ENCODE data around the gene GCSAML. TPM values are rescaled to one million over a fixed set of nuclear protein-coding genes. Genes with fewer than 3 reads are reported as not detected.

Gene GCSAML
- total and polyA plus RNA-seq, 2 of the 4 experiments (the other 2 are of a cell fraction) = not detected

DNA sequence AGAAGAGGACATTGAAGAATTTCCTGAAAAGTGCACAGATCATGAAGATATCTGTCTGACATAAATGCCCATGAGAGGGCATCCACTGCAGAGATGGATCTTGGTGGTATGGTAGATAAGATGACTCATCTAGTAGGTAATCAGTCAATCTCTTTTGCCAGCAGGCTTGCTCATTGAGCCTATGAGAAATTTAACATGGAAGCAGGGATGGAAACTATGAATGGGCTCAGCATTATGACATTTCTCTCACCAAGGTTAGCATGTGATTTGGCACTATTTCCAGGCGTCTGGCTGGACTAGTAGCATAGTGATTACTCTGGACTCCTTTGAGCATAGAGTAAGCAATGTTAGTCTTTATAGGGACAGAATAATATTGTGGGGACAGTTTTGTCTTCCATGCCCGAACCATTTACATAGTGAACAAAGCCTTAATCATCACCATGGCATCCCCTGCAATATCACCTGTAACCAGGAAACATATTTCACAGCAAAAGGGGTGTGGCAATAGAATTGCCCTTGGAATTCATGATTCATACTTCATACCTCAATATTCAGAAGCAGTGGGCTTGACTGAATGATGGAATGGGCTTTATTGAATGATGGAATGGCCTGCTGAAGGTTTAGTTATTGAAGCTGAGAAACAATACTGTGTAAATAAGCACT, 20.0 kb upstream of the GCSAML start:
- TF ChIP-seq, protein P1, sequence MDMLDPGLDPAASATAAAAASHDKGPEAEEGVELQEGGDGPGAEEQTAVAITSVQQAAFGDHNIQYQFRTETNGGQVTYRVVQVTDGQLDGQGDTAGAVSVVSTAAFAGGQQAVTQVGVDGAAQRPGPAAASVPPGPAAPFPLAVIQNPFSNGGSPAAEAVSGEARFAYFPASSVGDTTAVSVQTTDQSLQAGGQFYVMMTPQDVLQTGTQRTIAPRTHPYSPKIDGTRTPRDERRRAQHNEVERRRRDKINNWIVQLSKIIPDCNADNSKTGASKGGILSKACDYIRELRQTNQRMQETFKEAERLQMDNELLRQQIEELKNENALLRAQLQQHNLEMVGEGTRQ (IDR thresholded peaks at IDR 0.05; ENCODE audit: low read depth, low read length) = no peak
- TF ChIP-seq, protein P2, sequence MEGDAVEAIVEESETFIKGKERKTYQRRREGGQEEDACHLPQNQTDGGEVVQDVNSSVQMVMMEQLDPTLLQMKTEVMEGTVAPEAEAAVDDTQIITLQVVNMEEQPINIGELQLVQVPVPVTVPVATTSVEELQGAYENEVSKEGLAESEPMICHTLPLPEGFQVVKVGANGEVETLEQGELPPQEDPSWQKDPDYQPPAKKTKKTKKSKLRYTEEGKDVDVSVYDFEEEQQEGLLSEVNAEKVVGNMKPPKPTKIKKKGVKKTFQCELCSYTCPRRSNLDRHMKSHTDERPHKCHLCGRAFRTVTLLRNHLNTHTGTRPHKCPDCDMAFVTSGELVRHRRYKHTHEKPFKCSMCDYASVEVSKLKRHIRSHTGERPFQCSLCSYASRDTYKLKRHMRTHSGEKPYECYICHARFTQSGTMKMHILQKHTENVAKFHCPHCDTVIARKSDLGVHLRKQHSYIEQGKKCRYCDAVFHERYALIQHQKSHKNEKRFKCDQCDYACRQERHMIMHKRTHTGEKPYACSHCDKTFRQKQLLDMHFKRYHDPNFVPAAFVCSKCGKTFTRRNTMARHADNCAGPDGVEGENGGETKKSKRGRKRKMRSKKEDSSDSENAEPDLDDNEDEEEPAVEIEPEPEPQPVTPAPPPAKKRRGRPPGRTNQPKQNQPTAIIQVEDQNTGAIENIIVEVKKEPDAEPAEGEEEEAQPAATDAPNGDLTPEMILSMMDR (conservative IDR thresholded peaks at IDR 0.05; ENCODE audit: low read depth, low read length) = no peak
- no peak for TF ChIP-seq CEBPB (IDR thresholded peaks at IDR 0.05; ENCODE audit: low read depth, low read length)
- TF ChIP-seq MAZ (IDR thresholded peaks at IDR 0.05; ENCODE audit: borderline replicate concordance, low read depth, low read length) = no peak
- Histone ChIP-seq H2BK120ac (ENCODE audit: low read depth, low read length) (no peak overlapping the region), H2AK5ac (ENCODE audit: low read depth, low read length) (no peak overlapping the region), H3K56ac (ENCODE audit: extremely low read depth, insufficient read depth, low read length) (no peak overlapping the region), H3K4me3 (ENCODE audit: insufficient read depth, low read depth, low read length) (no peak overlapping the region), H3K9ac (ENCODE audit: low read depth, low read length) (no peak overlapping the region), H3K4me1 (ENCODE audit: control insufficient read depth, insufficient read depth, low read length) (no peaks in the 10 kb centered on the region), H2AK9ac (replicated peaks; ENCODE audit: low read depth, low read length, poor library complexity) (no peak overlapping the region), H4K20me1 (ENCODE audit: insufficient read depth, low read length) (no peaks in the 10 kb centered on the region), H3K23ac (ENCODE audit: low read depth, low read length) (no peak overlapping the region), H3K36me3 (ENCODE audit: control insufficient read depth, insufficient read depth, low read length) (no peaks in the 10 kb centered on the region), H3K14ac (replicated peaks; ENCODE audit: low read depth, low read length) (no peak overlapping the region), H3K9me1 (ENCODE audit: insufficient read depth, low read length) (no peaks in the 10 kb centered on the region), H3K79me1 (ENCODE audit: low read depth in 1 of 2, low read length in 2 of 2) (no peaks in the 10 kb centered on the region), H3K18ac (ENCODE audit: low read depth, low read length) (no peak overlapping the region), H2BK15ac (ENCODE audit: low read depth, low read length) (no peak overlapping the region), H3K4me2 (ENCODE audit: low read depth, low read length) (no peak overlapping the region), H4K5ac (ENCODE audit: low read depth, low read length) (no peak overlapping the region), H2AFZ (replicated peaks; ENCODE audit: low read length, poor library complexity) (no peak overlapping the region), H3K27ac (ENCODE audit: insufficient read depth, low read length) (no peak overlapping the region), H3K9me3 (ENCODE audit: control insufficient read depth, insufficient read depth, low read length) (peaks cover 25% of the 10 kb centered on the region), H4K8ac (ENCODE audit: low read depth in 2 of 2, low read length in 2 of 2) (no peak overlapping the region), H3K4ac (ENCODE audit: low read depth, low read length) (no peak overlapping the region), H2BK20ac (ENCODE audit: low read depth, low read length) (no peak overlapping the region), H2BK5ac (ENCODE audit: low read depth, low read length, poor library complexity, severe bottlenecking) (no peak overlapping the region), H3K27me3 (ENCODE audit: control insufficient read depth, insufficient read depth, low read length) (no peaks in the 10 kb centered on the region), H4K91ac (ENCODE audit: insufficient read depth, low read depth, low read length) (no peak overlapping the region)
- intact Hi-C loops (cut with micrococcal nuclease) (no loop called here), dilution Hi-C loops (cut with HindIII; ENCODE audit: low sequenced_read_pairs, unreplicated experiment) (no loop called here), in situ Hi-C loops (cut with MboI; ENCODE audit: low sequenced_read_pairs) (no loop called here)
- CTCF ChIA-PET = no interaction called here
- no peak for DNase-seq
- no TSS peak for BruUV-seq (replicated peaks)
- POLR2A ChIA-PET (ENCODE audit: unreplicated experiment) = no interaction called here
- ATAC-seq (ENCODE audit: low read depth) = no peak
- no CpG with 5 or more reads among the region's 2 CpGs for WGBS, 2 experiments (ENCODE audit: extremely low coverage in 2 of 2, insufficient read length in 1 of 2)
